Muscle of arm (tissue), 14 donors: Measurements from ENCODE around the gene NR2E1. TPM values are rescaled to one million over a fixed set of nuclear protein-coding genes. Genes with fewer than 3 reads are reported as not detected.

Source experiments
- DNase-seq: peaks from one replicate; pipeline ENCODE4 v3.0.0-alpha.2; 2013
- long read RNA-seq, 11 donors: transcript quantifications; one replicate each; lab custom pipeline, GENCODE V29; 2026
- polyA plus RNA-seq, 12 donors: library from polyadenylated mRNA; unstranded; fragments of 120-200 nt; gene quantifications; one replicate each; pipeline ENCODE4 v1.2.1, GENCODE V29; 2013; ENCODE audit not compliant: insufficient read length in 12 of 12

NR2E1 gene
- under 1 TPM in 4 of 12 donors, not detected in 8; 0.08 to 0.19 (median 0.09) TPM for polyA plus RNA-seq
- long read RNA-seq, donor 1, partial matches to known transcripts, result 208 of 588 reads
- long read RNA-seq, donor 1, other reads (novel, unspliced or antisense), result 380 of 588 reads
- long read RNA-seq, donor 2, partial matches to known transcripts, result 154 of 498 reads
- long read RNA-seq, donor 2, other reads (novel, unspliced or antisense), result 344 of 498 reads
- long read RNA-seq, donor 3, partial matches to known transcripts, result 48 of 98 reads
- long read RNA-seq, donor 3, other reads (novel, unspliced or antisense), result 50 of 98 reads
- long read RNA-seq, donor 4, partial matches to known transcripts, result 44 of 66 reads
- long read RNA-seq, donor 4, other reads (novel, unspliced or antisense), result 22 of 66 reads
- long read RNA-seq, donor 5, partial matches to known transcripts, result 399 of 956 reads
- long read RNA-seq, donor 5, other reads (novel, unspliced or antisense), result 557 of 956 reads
- long read RNA-seq, donor 6, partial matches to known transcripts, result 91 of 173 reads
- long read RNA-seq, donor 6, other reads (novel, unspliced or antisense), result 82 of 173 reads
- long read RNA-seq, donor 7, partial matches to known transcripts, result 57 of 128 reads
- long read RNA-seq, donor 7, other reads (novel, unspliced or antisense), result 71 of 128 reads
- long read RNA-seq, donor 8, partial matches to known transcripts, result 187 of 421 reads
- long read RNA-seq, donor 8, other reads (novel, unspliced or antisense), result 234 of 421 reads
- long read RNA-seq, donor 9, partial matches to known transcripts, result 86 of 219 reads
- long read RNA-seq, donor 9, other reads (novel, unspliced or antisense), result 133 of 219 reads
- long read RNA-seq, donor 10, partial matches to known transcripts, result 194 of 366 reads
- long read RNA-seq, donor 10, other reads (novel, unspliced or antisense), result 172 of 366 reads
- long read RNA-seq, donor 11, partial matches to known transcripts, result 107 of 346 reads
- long read RNA-seq, donor 11, other reads (novel, unspliced or antisense), result 239 of 346 reads

DNA sequence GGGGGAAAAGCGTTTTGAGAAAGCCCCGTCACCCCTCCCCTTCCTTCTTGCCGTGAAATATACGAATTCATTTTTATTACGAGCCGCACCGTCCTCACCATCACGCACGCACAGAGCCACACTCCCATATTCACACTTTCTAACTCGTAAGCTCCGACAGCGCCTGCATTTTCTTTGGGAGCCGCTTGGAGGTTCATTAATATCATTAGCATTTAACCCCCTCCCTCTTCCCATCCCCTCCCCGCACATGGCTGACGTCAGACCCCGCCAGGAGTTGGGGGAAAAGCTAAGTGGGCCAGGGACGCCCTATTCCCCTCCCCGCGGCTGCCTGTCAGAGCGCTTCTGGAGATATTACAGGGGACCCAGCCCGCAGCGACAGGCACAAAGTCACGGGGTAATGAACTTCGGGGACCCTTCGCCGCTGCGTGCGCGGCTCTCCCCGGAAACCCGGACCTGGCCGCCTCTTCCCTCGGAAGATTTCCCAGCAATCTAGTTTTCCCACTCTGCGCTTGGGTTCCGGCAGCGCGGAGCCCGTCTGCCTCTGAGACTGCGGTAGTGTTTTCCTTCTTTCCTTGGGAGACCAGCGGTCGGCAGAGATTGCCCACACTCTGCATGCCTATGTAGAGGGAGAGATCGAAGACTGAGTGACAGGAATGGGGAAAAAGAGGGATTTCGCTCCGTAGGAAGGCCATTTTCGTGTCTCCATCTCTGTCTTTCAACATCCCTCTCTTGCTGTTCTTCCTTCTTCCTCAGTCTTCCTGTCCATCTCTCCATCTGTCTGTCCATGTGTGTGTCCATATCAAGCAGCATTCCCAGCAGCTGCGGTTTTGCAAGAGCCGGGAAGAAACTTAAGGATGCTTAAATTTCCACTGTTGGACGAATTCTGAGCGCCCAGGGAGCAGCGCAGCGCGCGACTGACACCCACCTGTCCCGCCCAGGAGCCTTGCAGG lies at the start of gene NR2E1:
Gene NR2E1 (plus strand): TSS at position 309 of the 950 bp plus-strand sequence. CDS start 744 bp downstream, outside the sequence.
- no peak for DNase-seq

DNA sequence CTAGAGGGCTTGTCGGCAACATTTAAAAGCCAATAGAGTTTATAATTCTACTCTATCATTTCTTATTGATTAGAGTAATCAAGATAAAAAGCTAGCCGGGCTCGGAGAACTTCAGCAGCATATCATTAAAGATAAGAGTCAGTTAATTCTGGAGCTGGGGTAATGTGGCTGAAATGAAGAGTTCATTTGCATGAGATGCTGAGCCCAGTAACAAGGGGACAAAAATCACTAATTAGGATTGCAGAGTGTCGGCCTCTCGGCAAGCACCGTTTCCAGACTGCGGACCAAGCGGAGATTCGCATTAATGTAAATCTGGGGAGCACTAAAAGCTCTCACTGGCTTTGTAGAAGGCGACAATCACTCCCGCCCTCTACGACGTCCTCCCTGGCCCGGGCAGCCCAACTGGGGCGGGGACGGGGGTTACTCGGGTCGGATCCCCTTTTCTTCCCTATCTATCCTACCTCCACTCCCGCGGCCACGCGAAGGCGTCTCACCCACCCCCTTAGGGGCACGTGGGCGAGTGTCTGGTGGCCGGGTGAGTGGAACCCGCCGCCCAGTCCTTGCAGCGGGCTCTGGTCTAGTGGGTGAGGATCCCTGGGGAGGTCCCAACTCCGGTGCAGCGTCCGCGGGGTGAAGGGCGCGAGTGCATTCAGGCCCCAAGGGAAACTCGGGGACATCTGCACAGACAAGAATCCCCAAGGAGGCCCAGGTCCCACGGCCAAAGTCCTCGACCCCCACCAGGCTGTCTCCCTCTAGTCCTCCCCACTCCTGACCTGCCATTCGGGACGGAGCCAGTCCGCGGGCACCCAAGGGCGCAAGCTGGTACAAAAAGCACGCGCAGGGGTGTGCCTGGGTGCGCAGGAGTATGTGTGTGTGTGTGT lies 49.0 kb upstream of the NR2E1 start:
- DNase-seq, result no peak

DNA sequence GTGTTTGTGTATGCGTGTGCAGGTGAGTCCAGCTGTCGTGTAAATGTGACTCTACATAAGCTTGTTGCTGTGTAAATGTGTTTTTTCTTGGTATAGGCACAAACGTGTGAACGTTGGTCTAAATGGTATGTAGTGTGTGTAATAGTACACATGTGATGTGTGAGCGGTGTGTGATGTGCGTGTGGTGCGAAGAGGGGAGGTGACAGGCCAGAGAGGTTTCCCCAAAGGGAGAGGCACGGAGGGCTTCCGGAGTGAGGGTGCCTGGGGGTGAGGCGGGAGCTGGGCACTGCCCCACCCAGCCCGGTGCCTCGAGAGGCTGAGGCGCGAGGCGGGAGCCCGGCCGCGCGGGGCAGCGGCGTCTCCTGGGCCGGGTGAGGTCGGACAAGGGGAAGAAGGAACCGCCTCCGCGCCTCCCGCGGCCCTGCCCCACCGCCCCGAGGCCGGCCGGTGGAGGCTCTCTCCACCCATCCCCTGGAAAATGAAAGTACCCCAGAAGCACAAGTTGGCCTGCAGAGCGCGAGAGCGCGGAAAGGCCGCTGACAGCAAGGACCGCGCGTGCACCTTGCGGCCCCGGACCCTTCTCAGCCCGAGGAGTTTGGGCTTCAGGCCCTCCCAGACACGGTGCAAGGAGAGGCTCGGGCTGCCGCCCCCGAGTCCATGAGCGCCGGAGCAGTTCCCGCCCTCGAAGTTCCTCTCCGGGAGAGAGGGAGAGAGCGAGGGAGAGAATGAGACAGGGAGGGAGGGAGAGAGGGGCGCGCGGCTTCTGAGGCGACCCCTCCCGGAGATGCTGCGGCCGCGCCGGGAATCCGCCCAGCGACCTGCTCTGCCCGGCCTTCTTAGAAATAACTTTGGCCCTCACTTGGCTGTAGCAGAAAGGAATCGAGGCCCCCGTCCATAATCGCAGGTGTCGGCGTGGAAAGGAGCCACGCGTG lies 48.1 kb upstream of the NR2E1 start:
- no peak for DNase-seq

DNA sequence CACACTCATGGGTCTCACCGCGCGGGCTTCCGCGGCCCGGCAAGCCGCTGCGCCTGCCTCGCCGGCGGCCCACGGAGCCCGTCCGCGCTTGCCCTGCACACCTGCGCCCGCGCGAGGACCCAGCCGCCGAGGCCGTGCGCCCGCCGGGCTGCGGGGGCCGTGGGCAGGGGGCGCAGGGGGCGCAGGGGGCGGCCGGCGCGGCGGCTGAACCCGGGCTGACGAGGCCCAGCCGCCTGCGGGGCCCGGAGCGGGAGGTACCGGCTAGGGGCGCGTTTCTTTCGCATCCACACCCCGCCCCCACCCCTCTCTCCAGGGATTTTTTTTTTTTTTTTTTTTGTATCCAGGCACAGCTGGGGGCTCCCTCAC lies 47.5 kb upstream of the NR2E1 start:
- no peak for DNase-seq

DNA sequence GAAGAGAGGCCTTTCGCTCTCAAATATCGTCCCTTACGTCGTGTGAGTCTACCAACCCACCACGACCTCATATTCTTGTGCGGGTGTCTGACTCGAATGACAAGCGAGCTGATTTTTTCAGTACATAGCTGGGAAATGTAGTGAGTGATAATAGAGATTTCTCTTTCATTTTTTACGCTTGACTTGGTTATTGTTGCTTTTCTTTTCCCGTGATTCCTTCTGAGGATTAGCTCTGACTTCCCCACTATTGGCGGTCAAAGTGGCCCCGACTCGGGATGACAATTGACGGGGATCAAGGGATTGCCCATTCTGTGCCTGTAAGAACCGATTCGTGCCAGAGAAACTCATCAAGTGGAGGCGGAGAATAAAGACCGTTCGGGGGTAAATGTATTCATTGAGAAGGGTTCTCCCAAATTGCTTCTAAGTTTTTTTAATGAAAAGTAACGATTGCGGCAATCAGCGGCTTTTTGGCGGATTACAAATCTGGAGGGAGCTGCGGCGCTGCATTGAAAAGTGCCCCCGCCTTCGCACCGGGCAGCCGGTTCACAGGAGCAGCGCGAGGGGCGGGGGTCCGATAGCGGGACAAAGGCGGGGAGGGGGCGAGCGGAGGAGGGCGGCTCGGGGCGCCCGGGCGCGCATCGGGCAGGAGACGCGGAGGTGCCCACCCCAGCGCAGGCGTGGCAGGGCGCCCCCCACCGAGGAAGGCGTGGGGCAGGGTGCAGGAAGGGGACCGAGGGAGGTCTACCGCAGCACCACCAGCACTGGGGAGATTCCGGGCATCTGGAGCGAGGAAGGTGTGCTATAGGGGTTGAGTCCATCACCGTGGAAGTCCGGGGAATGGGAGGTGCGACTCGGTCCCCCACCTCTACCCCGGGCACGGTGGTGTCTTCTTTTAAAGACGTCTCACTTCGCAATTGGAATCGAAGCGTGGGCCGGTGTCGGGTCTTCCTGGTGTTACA lies 46.7 kb upstream of the NR2E1 start:
- DNase-seq, result no peak

DNA sequence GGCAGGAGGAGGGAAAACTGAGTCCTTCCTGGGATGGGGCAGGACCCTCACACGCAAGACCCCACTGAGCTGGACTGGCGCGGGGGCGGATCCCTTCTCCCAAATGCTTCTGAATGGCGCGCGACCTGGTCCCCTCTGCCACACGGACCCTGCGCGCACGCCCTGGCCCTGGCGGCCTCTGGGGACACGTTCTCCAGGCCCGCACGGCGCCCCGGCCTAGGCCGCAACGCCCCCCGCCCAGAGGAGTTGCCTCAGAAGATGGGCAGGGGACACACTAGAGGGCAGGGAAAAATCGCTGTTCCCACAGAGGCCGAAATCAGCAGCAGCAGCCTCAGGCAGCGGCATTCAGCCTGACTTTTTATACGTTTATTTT lies 46.1 kb upstream of the NR2E1 start:
- no peak for DNase-seq

DNA sequence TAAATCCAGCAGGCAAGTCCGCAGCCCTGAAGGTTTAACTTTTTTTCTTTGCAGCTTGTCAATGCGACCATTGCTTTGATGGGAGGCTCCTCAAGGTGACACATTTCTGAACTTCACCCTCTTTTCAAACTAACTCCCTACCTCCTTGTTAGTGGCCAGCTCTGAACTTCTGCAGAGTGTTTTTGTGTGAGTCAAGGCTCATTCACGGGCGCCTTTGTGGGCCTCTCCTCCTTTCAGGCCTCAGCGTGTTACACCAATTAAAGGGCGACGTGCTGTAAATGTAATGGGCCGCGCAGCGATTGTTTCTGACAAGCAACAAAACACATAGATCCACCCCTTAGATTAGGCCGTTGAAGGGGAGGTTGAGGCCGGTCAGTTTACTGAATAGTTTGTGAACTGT lies 45.5 kb upstream of the NR2E1 start:
- DNase-seq, result no peak

DNA sequence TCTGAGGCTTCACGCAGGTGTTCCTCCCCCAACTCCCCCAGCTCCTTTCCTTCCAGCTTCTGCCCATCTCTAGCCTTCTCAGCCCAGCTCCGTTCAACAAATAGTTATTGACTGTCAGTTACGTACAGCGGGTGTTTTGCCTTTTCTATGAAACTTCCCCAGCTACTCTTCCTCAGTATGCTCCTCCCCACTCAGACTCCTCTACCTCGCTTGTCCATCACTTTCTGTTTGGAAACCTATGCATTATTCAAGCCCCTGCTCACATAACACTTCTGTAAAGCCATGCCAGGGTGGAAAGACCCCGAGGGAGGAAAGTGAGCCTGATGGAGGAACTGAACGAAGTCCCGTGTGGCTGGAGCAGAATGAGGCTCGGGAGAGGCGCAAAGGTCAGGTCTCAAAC lies 44.2 kb upstream of the NR2E1 start:
- DNase-seq, result no peak

DNA sequence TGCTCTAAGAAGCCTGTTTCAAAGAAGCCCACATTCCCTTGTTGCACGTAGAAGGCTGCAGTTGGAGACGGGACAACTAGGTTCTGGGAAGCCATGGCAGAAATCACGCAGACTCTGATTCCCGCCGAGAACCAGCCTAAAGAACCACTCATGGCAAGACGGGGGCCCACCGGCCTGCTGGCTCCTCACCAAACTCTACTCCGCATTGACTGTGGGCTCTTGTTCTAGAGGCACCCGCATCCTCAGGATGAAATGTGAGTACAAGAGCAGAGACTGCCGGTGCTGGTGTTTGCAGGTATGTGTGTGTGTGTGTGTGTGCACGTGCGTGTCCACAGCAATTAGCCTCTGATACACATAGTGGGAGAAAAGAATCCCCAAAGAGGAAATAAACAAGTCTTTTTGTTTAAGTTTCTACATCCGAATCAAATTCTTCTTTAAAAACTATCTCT lies 42.3 kb upstream of the NR2E1 start:
- DNase-seq, result no peak

DNA sequence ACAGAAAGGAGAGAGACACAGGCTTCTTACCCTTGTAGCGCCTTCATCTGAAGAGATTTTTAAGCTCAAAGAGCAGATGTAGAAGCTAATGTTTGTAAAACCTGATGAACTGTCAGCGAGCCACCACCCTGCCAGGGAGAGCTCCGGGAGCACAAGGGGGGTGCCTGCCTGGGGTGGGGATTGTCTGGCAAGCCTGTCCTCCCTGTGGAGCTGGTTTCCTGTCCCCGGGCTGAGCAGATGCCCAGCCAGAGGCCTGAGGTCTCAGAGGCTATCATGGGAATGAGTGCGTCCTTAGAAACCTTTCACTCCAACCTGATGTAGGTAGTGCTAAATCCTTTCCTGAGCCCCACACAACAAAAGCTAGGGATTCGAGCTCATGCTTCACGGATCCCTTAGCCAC lies 41.9 kb upstream of the NR2E1 start:
- DNase-seq, result no peak

DNA sequence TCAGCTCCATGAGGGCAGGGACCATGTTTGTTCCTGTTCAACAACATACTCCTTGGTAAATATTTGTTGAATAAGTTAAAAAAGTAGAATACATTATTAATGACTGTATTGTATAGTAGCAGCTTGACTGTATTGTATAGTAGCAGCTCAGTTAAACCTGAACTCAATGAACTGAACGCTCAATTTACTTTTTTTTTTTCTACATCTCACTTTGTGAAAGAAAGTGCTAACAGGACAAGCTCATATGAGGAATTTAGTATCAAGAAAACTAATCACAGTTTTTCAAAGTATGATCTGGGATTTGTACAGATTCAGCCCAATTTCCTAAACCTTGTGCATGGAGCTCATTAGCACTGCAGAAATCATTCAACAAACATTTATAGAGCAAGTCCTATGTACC lies 38.8 kb upstream of the NR2E1 start:
- DNase-seq, result no peak

DNA sequence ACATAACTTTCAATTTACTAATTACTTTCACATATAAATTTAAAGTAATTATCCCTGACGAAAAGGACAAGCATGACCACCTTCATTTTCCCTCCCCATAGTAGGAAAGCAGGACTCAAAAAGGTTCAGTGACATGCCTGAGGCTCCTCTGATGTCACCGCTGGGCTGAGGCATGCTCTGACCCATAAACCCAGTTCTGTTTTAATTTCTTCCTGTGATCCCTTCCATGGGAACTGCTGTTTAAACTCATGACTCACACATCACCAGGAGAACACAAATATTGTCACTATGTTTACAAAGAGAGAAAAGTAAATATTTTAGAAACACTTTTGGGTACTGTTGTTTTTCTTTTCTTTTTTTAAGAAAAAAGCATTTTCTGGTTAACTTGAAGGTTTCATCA lies 38.0 kb upstream of the NR2E1 start:
- DNase-seq, result no peak

DNA sequence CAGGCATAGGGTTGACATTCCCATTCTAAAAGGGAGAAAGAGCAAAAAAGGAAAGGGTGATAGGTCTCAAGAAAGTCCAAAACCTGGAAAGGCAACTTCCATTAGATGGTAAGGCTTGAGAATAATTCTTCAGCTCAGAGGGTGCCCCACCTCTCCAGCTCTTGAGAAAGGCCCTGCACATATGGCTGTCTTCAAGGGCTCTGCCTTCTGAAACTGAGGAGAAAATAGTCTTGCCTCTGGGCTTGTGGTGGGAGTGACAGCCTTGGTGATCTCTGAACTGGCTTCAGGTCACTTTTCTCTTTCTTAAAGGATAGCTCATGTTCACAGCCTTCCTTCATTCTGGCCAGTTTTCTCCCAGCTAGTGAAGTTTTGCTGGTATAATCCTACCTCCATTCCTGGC lies 35.6 kb upstream of the NR2E1 start:
- no peak for DNase-seq

DNA sequence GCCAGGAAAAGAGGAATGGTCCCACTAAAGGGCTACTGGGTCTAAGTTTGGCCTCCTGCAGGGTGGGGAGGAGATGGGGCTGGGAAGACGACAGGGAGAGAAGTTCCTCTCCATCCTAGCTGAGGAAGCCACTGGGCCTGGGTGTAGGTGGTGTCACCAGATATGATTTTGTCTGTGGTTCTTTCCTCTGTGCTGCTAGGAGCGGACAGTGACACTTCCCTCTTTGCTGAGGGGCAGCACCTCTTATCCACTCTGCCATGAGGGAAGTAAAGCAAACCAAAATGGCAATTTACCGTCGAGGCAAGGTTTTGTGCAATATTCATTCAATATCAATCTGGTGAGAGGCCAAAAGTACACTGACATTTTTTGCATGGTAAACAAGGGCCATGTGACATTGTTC lies 33.0 kb upstream of the NR2E1 start:
- no peak for DNase-seq

DNA sequence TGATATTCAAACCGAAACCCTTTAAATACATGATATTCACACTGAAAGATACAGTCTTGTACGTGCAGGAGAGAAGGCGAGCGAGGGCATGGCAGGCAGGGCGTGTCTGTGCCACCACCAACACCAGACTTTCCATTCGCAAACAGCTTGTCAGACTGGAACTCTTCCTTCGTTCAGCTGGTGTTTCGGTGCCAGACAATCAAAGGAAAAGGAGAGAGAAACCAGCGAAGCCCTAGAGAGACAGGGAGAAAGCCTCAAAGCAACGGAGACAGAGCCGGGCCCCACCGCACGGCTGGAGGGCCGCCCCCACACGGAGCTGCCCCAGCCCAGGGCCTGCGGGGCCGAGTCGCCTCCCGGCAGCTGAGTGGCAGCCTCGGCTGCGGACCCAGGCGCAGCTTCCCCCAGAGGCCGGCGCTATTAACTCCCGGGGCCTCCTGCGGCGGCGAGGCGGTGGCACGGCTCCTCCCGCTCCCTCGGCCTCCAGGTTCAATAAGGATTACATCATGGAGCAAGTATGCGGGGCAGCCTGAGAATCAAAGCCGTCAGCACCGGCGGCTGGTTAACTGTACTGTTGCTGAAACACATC lies 32.1 kb upstream of the NR2E1 start:
- no peak for DNase-seq

DNA sequence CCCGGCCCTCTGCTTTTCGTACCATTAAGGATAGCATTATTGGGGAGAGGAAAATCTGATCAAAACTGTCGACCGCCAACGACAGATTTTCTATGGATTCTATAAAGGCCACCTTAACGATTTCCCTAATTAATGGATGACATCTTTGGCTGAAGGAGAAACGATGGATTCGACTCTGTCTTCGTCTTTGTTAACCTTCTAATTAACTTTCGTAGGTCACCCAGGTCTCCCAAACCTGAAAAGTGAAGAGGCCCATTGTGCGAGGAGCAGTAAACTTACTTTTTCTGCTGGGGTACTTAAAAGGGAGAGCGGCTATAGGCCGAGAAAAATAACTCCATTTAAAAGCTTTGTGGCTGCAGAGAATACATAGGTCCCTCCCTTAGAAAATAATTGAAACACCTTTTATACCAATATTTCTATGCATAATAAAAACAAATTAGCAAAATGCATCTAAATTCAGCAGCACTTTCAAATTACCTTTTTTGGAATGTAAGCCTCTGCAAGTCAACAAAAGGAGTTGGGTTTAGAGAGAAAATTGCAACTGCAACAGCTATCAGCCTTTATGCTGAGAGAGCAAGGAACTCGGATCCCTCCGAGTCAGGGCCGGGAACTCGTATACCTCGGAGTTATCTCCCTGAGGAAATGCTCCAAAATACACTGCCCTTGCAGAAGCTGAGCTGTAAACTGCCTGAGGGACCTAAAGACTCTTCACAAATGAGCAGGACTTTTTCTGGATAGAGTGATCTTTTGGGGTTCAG lies 31.4 kb upstream of the NR2E1 start:
- no peak for DNase-seq

DNA sequence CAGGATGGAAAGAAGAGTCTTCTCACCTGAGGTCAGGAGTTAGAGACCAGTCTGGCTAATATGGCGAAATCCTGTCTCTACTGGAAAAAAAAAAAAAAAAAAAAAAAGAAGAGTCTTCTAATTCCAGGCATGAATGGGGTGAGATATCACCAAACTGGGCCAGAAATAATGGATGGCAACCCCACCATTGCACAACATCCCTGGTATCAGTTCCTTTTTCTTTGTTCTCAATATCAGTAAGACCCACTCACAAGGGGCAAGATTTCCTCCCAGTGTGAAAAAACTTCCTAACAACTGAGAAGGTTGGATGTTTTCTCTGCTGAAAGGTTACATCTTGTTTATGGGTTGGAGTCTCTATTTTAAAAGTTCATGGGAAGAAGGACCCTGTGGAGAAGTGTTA lies 23.6 kb upstream of the NR2E1 start:
- no peak for DNase-seq
